SKM-1 (cell line): ENCODE measurements around the gene ADAMTS18.

Source experiments
- DNase-seq: peaks from one replicate; lab custom pipeline; 2025; ENCODE audit not compliant: unreplicated experiment; lab: John Stamatoyannopoulos, UW

ADAMTS18 gene

GRCh38 chr16:77399066-77399465, 35.8 kb downstream of the ADAMTS18 start:
- DNase-seq = no peak

GRCh38 chr16:77398495-77398894, 36.3 kb downstream of the ADAMTS18 start:
- no peak for DNase-seq

DNA sequence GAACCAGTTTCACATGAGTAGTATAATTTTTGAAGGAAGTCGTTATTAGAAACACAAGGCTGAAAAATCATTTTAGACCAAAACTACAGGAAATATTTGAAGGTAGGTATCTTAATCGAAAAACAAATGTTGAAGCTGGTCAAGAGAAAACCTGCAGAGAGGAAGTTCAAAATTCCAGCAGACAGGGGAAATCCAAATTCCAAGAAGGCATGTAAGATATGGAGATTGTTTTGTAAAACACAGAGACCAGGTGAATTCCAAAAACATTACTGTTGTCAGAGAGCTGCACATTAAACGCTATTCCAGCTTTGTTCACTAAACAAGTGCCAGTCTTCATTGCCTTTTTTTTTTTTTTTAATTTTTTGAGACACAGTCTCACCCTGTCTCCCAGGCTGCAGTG, 38.4 kb downstream of the ADAMTS18 start:
- no peak for DNase-seq

GRCh38 chr16:77394699-77395098, 40.1 kb downstream of the ADAMTS18 start:
- DNase-seq = no peak

DNA sequence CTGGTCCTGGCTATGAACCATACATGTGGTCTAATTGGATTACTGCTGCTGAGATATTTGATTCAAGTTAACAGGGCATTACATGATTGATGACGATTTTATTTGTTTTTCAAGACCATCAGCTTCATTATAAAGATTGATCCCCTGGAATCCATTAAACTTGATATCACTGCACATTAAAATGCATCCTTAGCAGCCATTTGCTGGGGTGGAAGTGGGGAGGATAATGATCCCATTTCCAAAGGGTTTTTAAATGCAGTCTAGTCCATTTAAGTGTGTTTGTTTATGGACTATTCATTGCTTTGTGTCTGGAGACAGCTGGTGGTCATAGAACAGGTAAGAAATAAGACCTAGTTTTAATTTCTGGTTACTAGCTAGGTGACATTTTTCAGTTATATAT, 40.9 kb downstream of the ADAMTS18 start:
- no peak for DNase-seq

- no peak for DNase-seq
These were observed 47.0 kb downstream of the ADAMTS18 start for GRCh38 chr16:77387815-77388209.

- no peak for DNase-seq
These were observed 47.7 kb downstream of the ADAMTS18 start for GRCh38 chr16:77386831-77387814.

DNA sequence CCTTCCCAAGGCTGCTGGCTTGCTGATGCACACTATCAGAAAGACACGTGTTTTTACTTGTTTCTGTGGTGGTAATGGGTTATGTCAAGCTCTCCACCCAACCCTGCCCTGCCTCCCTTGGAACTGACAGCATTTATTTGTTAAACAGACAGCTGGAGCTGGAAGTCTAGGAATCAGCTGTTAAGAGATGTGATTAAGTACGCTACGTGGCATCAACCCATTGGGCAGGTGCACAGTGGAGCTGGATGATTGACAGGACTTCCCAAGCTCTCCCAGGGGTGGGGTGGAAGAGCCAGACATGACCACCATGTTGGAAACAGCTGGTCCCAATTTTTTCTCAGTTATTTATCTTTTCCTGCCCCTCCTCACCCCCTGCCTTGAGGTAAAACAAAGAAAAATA, 49.4 kb downstream of the ADAMTS18 start:
- no peak for DNase-seq

GRCh38 chr16:77383606-77384187, 51.1 kb downstream of the ADAMTS18 start:
- DNase-seq = no peak

GRCh38 chr16:77376358-77376757, 58.5 kb downstream of the ADAMTS18 start:
- DNase-seq = no peak

DNA sequence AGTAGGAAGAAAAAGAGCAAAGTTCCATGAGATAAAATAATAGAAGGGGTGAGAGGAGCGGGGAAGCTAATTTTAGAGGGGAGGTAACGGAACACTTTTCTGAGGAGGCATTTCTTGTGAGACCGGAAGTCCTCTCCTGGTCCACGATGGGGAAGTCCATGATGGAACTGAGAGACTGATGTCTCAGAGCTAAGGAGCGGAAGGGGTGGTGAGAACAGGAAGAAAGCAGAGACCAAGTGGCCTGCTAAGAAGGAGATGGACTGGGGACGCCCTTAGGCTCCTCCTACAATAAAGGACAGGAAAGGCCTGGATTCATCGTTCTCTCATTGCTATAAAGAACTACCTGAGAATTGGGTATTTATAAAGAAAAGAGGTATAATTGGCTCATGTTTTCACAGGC, 59.4 kb downstream of the ADAMTS18 start:
- no peak for DNase-seq

DNA sequence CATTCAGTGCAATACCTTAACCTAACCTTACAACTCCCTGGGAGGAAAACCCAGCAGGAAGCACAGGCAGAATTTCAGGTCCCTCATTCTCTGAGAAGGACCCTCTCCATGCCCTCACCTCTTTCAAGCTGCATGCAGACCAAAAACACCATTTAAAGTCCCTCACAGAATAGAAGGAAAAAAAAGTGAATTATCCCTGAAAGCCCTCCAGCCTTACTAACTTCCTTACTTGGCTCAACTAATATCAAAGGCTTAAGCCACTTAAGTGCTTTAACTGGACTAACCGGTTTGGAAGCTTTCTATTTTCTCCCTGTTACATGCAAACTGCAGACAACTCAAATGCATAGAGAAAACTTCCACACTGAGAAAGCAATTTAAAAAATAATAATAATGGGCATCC, 60.5 kb downstream of the ADAMTS18 start:
- DNase-seq = no peak

- no peak for DNase-seq
These were observed 61.1 kb downstream of the ADAMTS18 start for GRCh38 chr16:77373726-77374125.

- DNase-seq = no peak
These were observed 70.1 kb downstream of the ADAMTS18 start for GRCh38 chr16:77364770-77365169.

- DNase-seq = no peak
These were observed 75.8 kb downstream of the ADAMTS18 start for GRCh38 chr16:77359065-77359502.

- no peak for DNase-seq
These were observed 81.1 kb downstream of the ADAMTS18 start for GRCh38 chr16:77353587-77354263.

- DNase-seq = no peak
These were observed 90.5 kb downstream of the ADAMTS18 start for GRCh38 chr16:77344341-77344740.

- no peak for DNase-seq
These were observed 98.2 kb downstream of the ADAMTS18 start for GRCh38 chr16:77336637-77337036.

DNA sequence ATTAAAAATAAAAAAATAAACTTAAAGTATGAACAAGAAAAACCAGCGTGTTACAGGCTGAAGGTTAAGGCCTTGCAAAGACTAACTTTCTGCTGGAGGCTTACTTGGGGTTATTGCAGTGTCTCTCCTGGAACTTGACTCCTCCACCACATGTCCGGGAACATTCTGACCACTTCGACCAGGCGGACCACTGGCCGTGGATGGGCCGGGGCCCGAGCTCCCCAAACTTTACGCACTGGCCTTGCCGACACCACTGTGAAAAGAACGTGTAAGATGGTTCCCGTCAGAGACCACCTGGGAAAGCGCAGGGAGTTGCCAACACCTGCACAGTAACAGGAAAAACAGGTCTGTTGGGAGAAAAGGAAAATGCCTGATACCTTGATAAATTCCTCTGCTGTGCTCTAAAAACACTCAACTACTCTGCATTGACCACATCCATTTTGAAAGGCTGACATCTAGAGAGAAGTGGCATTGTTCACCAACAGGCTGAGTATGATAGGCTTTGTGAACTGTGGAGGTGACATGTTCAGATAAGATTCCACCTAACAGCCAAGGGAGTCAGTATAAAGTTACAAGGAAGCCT, 99.1 kb downstream of the ADAMTS18 start:
- no peak for DNase-seq

DNA sequence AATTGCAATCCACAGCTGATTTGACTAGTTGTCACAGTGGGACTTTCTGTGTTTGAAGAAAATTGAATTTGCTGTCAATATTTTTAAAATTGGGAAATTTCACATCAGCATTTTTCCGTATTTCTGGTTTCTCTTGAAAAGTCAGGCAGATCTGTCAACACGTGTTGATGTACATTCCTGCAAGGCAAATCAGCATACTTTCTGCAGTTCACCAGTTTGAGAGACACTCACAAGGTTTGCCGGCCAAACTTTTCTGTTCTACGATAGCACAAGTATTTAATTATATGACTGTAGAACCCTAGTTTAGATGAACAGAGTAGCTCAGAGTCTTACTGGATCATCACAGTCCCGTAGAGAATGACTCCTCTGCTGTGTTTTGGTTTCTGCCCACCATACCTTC, 102.0 kb downstream of the ADAMTS18 start:
- no peak for DNase-seq

DNA sequence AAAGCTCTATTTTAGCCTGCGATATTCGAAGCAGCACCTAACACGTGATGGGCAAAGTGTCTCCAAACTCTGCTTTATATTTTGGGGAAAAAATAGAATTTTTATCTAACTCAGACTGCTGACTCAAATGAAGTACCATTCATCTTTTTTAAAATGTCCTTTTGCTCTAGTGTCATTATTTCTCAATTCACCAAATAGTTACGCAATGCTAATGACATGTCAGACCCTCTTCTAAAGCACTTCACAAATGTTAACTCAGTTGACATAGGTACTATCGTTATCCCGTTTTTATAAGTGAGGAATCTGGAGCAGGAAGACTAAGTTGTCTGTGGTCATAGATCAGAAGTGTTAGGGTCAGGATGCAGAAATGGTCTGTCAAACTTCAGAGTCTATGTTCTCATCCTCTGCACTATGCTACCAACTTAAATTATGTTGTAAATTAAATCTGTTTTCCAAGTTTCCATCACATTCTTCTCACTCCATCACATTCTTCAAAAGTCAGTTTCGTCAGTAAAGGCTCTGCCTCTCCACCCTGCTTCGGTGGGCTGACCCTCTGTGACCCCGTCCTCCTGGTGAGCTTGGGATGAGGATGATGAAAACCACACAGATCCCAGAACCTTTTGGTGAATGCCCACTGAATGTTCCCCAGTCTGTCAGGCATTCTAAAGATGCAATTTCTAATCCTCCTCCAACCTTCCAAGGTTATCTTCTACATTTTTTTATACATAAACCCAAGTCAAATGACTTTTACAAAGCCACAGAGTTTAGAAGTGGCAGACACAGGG, 102.8 kb downstream of the ADAMTS18 start:
- DNase-seq = no peak
